HG02642 (cell line): ENCODE data around the gene UBE2QL1.

Experiments
- ATAC-seq: cut with Tn5 transposase; IDR thresholded peaks from one replicate; pipeline ENCODE4 v1.9.1; 2021; ENCODE audit warnings: mild to moderate bottlenecking; ENCODE audit not compliant: unreplicated experiment, poor library complexity

Gene UBE2QL1

DNA sequence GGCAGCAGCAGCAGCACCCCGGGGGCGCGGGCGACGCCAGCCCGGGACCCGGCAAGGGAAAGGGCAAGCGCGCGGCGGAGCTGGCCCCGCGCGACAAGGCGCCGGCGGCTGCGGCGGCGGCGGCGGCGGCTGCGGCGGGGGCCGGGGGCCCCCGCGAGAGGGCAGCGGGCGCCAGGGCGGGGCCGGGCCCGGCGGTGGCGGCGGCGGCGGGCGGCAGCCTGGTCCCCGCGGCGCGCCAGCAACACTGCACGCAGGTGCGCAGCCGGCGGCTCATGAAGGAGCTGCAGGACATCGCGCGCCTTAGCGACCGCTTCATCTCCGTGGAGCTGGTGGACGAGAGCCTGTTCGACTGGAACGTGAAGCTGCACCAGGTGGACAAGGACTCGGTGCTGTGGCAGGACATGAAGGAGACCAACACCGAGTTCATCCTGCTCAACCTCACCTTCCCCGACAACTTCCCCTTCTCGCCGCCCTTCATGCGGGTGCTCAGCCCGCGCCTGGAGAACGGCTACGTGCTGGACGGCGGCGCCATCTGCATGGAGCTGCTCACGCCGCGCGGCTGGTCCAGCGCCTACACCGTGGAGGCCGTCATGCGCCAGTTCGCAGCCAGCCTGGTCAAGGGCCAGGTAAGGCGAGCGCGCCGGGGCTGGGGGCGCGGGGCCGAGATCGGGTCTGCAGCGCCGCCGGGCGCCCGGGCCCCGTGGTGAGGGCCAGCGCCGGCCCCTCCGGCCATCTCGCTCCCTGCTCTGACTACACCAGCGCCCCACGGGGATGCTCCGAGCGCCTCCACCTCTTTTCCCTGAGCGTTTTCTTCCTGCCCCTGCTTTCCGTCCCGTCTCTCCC lies at the start of gene UBE2QL1:
UBE2QL1 (plus strand) TSS at position 238 of the 843 bp plus-strand sequence; CDS start at position 273, 35 bp downstream.
- no peak for ATAC-seq

DNA sequence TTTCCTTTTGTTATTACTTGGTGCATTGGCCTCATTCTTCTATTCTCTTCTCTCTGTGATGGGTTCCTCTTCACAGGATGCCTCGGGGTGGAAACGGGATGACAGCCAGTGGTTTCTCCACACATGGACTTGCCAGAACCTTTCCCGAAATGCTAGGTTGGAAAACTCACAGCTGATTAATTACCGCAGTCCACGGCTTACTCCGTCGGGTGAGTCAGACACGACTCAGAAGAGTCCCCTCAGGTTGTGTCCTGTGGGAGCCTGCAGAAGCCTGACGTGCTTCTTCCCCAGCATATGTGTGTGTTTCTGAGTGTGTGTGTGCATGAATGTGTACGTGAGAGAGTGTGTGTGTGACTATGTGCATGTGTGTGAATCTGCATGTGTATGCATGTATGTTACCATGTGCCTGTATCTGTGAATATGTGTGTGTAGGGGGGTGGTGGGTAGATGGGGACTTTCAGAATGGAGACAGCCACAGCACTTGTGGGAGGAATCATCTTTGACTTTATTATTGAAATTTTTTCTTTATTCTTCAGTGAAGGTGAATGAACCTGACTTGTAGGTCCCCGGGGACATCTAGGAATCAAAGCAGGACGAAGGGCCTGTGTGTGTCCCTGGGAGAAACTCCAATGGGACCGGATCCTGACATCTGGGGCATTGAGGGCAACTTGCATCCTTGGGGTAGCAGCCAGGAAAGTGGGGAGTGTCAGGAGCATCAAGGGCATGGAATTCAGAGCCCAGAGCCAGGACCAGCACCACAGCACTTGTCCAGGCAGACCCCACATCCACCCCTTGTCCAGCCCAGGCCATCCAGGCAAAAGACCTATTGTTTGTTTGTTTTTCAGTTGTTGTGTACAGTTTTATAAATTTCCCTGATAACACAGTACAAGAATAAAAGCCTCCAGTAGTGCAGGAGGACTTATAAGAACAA lies 48.4 kb upstream of the UBE2QL1 start:
- no peak for ATAC-seq

DNA sequence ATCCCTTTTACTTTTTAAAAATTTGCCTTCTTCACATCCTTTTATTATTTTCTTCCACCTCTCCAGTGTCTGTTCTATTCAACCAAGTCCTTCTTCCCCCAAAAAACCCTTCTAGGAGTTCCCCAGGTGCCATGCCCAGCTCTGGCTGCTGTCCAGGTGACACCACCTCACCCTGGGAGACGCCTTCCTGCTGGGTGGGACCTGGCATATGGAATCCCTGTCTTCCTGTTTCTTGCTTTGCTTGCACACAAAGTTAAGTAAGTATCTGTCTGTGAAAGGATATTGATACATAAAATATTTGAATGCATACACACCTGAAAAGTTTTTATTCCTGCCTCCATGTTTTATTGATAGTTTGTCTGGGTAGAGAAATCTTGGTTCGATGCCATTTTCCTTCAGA lies 47.2 kb upstream of the UBE2QL1 start:
- no peak for ATAC-seq

GRCh38 chr5:6402939-6403338 lies 45.7 kb upstream of the UBE2QL1 start:
- no peak for ATAC-seq

GRCh38 chr5:6403416-6403815 lies 45.2 kb upstream of the UBE2QL1 start:
- ATAC-seq = no peak

GRCh38 chr5:6404129-6404528 lies 44.5 kb upstream of the UBE2QL1 start:
- no peak for ATAC-seq

DNA sequence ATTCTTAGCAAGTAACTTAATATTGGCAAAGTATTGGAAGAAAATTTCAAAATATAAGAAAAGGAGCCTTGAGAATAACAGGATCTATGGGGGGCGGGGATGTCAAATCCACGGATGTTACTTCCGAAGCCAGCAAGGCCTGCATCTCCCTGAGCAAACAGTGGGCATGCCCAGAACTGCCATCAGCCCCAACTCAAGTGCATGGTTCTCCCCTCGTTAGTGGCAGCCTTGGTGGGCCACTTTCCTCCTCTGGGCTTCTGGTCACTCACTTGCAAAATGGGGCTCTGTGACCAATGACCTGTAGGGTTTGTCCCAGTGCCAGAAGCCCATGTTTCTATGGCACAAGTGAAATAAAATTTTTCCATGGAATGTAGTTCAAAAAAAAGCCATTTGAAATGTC lies 43.1 kb upstream of the UBE2QL1 start:
- no peak for ATAC-seq

DNA sequence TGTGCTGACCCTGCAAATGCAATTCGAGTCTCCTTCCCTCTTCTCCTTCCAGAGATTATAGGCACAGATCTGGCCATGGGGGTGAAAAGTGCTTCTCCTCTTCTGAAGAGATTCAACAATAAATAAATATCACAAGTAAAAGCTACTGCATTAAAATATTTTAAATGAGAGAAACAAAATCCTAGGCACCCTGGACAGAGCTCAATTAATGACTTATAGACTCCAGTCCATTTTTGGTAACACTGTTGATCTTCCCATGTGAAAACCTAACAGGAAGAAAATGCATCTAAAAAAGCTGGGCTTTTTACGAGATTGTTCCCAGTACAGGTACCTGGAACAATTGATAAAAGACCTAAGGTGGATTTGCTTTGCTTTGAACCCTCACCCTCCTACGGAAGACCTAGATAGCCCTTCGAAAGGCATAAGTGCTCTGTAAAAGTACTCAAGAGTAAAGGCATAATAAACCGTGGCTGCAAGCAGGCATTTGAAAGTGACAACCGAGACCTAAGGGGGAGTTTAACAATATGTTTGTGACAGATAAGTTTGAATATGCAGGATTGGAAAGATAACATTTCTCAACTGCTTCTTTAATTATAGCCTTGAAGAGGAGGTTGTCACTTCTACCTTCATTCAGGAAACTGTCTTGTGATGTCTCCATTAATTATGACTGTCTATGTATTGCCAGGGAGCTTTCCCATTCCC lies 41.0 kb upstream of the UBE2QL1 start:
- no peak for ATAC-seq

DNA sequence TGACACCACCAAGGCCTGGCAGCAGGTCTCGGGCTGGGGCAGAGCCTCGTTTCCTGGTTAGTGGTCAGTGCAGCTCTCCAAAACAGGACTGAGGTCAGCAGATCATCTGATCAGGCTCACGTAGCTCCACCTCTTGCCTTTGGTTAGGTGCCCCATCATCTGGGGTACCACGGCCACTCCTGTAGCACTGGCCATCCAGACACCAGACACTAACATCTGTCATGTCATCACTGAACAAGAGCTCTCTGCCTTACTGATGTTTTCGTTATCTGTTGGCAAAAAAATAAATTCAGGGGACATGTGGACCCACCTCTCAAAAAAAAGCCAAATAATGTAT lies 40.4 kb upstream of the UBE2QL1 start:
- ATAC-seq = no peak

- ATAC-seq = no peak
Observed at GRCh38 chr5:6408627-6409446, 39.8 kb upstream of the UBE2QL1 start.

DNA sequence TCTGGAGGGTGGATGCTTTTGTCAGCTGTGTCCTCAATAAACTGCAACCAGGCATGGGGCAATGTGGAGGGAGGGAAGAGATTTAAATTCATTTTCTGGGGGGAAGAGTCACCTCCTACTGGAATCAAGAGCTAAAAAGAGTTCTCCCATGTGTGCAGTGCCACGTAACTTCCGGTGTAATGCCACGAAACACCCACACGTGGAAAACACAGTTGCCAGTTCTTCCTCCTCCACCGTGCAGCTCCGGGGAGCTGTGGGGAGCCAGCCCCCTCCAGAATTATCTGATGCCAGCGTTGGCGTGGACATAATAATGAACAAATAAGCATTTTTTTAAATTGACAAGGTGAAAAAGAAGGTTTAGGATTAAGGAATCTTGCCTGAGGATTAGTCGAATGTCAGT lies 38.2 kb upstream of the UBE2QL1 start:
- ATAC-seq = no peak

DNA sequence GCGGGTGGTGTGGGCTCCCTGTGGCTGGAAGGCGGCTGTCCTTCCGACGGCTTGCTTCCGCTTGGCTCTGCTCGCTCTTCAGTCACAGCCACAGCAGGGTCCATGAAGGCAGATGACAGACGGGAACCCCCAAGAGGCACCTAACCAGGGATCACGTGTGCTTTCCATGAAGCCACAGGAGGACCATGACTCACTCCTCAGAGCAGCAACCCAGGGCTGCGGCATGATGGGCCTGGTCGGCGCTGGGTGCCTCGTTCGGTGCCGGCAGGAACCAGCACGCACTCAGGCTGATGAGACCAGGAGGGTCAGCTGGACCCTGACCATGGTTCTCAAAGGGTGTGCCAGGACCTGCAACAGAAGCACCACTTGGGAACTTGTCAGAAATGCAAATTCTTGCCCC lies 37.5 kb upstream of the UBE2QL1 start:
- ATAC-seq = no peak

GRCh38 chr5:6412811-6413210 lies 35.8 kb upstream of the UBE2QL1 start:
- no peak for ATAC-seq

DNA sequence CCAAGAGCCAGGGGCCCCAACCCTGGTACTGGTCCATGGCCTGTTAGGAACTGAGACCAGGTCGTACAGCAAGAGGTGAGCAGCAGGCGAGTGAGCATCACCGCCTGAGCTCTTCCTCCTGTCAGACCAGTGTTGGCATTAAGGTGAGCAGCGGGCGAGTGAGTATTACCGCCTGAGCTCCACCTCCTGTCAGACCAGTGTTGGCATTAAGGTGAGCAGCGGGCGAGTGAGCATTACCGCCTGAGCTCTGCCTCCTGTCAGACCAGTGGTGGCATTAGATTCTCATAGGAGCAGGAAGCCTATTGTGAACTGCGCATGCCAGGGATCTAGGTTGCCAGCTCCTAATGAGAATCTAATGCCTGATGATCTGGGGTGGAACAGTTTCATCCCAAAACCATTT lies 31.0 kb upstream of the UBE2QL1 start:
- ATAC-seq = no peak

- no peak for ATAC-seq
Observed at GRCh38 chr5:6418679-6419276, 29.9 kb upstream of the UBE2QL1 start.

- no peak for ATAC-seq
Observed at GRCh38 chr5:6419340-6419852, 29.3 kb upstream of the UBE2QL1 start.

DNA sequence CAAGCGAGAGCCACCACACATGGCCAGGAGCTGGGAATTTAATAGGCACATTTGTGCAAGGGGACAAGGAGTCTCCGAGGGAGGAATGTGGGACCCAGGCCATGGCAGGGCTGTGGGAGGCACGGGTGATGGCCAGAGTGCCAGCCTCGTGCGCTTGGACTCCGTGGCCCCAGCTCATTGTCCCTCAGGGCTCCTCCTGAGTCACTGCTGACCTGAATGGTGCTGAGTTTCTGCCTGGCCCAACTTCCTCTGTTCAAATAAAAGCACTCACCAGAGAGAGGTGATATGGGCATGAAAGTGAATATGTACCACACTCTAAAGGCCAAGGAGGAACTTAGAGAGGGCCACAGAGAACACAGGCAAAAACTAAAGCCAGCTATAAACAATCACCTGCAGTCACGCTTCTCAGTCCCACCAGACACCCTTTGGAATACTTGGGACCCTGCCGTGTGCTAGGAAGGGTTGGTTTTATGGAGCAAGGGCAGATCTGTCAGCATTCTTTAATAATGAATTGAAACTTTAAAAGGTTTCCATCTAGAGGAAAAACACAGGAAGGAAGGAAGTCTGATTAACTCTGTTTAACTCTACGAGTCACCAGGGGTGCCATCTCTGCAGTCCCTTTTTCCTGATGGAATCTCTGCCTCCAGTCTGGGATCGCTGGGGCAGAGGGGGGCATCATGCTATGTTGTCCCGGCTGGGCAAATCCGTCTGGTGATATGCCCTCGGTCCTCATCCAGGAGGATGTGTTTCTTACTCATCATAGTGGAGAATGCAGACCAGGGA lies 25.1 kb upstream of the UBE2QL1 start:
- no peak for ATAC-seq

DNA sequence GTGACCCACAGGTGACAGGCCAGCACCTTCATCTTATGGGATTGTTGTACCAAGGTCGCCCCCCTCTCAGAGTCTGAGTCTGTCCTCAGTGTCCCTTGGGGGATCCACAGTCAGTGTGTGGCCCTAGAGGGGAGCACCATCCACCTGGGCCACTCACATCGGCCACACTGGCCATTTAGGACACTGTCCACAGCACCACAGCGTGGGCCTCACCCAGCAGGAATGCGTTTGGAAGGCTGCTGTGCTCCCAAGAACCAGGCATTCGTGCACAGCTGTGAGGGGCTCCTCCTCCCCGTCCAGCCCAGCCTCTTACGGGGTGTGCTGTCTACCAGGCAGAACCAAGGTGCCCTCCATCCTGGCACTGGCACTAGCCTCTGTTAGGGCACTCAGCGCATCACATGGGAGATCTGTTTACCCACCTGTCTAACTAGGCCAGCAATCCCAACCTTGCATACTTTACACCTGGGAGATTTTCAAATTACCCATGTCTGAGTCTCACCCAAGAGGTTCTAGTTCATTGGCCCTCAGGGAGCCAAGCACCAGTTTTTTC lies 24.5 kb upstream of the UBE2QL1 start:
- ATAC-seq = no peak
